Stimulated activated naive B cell treated with anti-CD40 and anti-IgM and Interleukin-4, amounts not matched to agents 10 μg/mL and 1 μg/mL and 100 μg/mL, for 72 hours (primary cell): ENCODE measurements around the gene FRY.
"Not testable (repeated sequence)": the region's sequence is repeated elsewhere in the genome, so short reads cannot be mapped to it uniquely, and the experiment has no call there.

ENCODE experiments used
- ATAC-seq, 2 donors: fragments of 150-1000 bp; cut with Tn5 transposase; replicated peaks; 2 replicates each; pipeline ENCODE4 v1.10.0; 2021; ENCODE audit warnings: moderate library complexity in 1 of 2
- DNase-seq: peaks from one replicate; pipeline ENCODE4 v3.0.0; 2021
- H3K27ac Mint-ChIP-seq: one replicate; pipeline ENCODE4 v1.8.0; 2022; ENCODE audit warnings: mild to moderate bottlenecking, mixed read lengths
- H3K27me3 Mint-ChIP-seq, 2 donors: one replicate each; pipeline ENCODE4 v1.8.0; 2022; ENCODE audit warnings: mixed read lengths in 2 of 2
- H3K36me3 Mint-ChIP-seq, 2 donors: one replicate each; pipeline ENCODE4 v1.8.0; 2022; ENCODE audit warnings: mixed read lengths in 2 of 2, mild to moderate bottlenecking in 1 of 2
- H3K4me1 Mint-ChIP-seq, 2 donors: one replicate each; pipeline ENCODE4 v1.8.0; 2022; ENCODE audit warnings: mixed read lengths in 2 of 2, mild to moderate bottlenecking in 1 of 2
- H3K4me3 Mint-ChIP-seq, 2 donors: one replicate each; pipeline ENCODE4 v1.8.0; 2022; ENCODE audit warnings: mild to moderate bottlenecking in 2 of 2, mixed read lengths in 2 of 2, moderate library complexity in 1 of 2
- H3K9me3 Mint-ChIP-seq, 2 donors: one replicate each; pipeline ENCODE4 v1.8.0; 2022; ENCODE audit warnings: mixed read lengths in 2 of 2, mild to moderate bottlenecking in 1 of 2

The FRY gene

GRCh38 chr13:32031025-32031814, at the start of gene FRY:
TSS of gene FRY (plus strand) at chr13:32031774. CDS start at chr13:32031796, 22 bp downstream.
- Mint-ChIP-seq H3K36me3 (no peaks in the 10 kb centered on the region), H3K27ac (peak within 1 kb of the TSS; percentile 84), H3K27me3 (peaks cover 12 to 18% of the 10 kb centered on the region in 2 donors), H3K9me3 (no peaks in the 10 kb centered on the region), H3K4me1 (peaks cover 8 to 15% of the 10 kb centered on the region in 2 donors), H3K4me3 (peak within 1 kb of the TSS; percentile 88 to 93)
- peak; percentile 37 for DNase-seq
- peak; percentile 86 for ATAC-seq

- Mint-ChIP-seq H3K27me3 (no peaks in the 10 kb centered on the region), H3K9me3 (peaks cover 2 to 4% of the 10 kb centered on the region in 2 donors), H3K36me3 (no peaks in the 10 kb centered on the region), H3K27ac (no peak overlapping the region), H3K4me3 (no peak overlapping the region), H3K4me1 (peaks cover 0 to 8% of the 10 kb centered on the region in 2 donors)
- DNase-seq (no peak), ATAC-seq (no peak)
Observed at GRCh38 chr13:31982124-31982523, 49.5 kb upstream of the FRY start.

GRCh38 chr13:31982540-31982939, 49.0 kb upstream of the FRY start:
- Mint-ChIP-seq H3K27me3 (no peaks in the 10 kb centered on the region), H3K36me3 (no peaks in the 10 kb centered on the region), H3K4me3 (no peak overlapping the region), H3K4me1 (peaks cover 2 to 12% of the 10 kb centered on the region in 2 donors), H3K9me3 (peaks cover 2 to 4% of the 10 kb centered on the region in 2 donors), H3K27ac (no peak overlapping the region)
- peak in 1 of 2 donors; percentile 31 for ATAC-seq
- DNase-seq = no peak

- not testable (repeated sequence) for ATAC-seq, H3K27me3 Mint-ChIP-seq, H3K36me3 Mint-ChIP-seq, H3K9me3 Mint-ChIP-seq, DNase-seq, H3K27ac Mint-ChIP-seq, H3K4me3 Mint-ChIP-seq
- peaks cover 2 to 16% of the 10 kb centered on the region in 2 donors for H3K4me1 Mint-ChIP-seq
Observed at GRCh38 chr13:31983696-31984095, 47.9 kb upstream of the FRY start.

GRCh38 chr13:31984388-31984787, 47.2 kb upstream of the FRY start:
- not testable (repeated sequence) for DNase-seq, H3K36me3 Mint-ChIP-seq

DNA sequence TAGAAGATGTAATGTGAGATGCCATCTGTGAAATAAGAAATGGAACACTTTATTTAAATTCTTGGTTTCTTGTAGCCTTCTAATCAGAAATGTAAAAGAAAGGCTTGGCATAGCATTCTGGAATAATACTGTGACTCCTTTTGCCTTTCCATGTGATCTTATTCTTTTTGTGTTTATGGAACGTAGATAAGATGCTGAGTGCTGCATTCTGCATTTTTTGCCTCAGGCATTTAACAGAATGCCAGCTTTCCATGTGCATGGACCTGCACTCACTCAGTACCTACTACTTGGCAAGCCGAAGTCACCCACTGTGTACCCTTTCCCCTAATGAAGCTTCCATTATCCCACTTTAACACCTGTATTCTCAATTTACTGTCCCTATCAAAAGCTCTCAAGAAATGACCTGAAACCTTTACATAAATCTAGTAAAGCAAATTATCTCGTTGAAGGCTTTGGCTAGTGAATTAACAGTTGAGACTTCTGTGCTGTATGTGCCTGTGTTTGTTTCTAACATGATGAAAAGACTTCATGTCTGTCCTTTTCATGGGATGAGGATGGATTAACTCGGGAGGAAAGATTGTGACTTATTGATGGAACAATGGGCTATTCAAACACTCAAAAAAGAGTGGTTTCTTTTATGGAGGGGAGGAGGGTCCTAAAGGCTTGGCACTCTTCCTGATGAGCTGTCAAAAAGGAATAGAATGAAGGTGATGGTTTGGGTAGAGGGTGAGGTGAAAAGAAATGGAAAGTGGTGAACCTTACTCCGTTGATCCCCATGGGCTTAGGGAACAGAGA, 44.7 kb upstream of the FRY start:
- DNase-seq = no peak
- H3K4me3 Mint-ChIP-seq = no peak overlapping the region
- no peak overlapping the region for H3K27ac Mint-ChIP-seq
- H3K36me3 Mint-ChIP-seq = no peaks in the 10 kb centered on the region
- H3K9me3 Mint-ChIP-seq = peaks cover 2 to 4% of the 10 kb centered on the region in 2 donors
- H3K4me1 Mint-ChIP-seq = peaks cover 2 to 16% of the 10 kb centered on the region in 2 donors
- ATAC-seq = no peak
- H3K27me3 Mint-ChIP-seq = no peaks in the 10 kb centered on the region

More at GRCh38 chr13:31984388-31984787, 47.2 kb upstream of the FRY start:
- not testable (repeated sequence) for H3K27me3 Mint-ChIP-seq, ATAC-seq, H3K27ac Mint-ChIP-seq, H3K4me3 Mint-ChIP-seq, H3K9me3 Mint-ChIP-seq
- peaks cover 2 to 16% of the 10 kb centered on the region in 2 donors for H3K4me1 Mint-ChIP-seq

DNA sequence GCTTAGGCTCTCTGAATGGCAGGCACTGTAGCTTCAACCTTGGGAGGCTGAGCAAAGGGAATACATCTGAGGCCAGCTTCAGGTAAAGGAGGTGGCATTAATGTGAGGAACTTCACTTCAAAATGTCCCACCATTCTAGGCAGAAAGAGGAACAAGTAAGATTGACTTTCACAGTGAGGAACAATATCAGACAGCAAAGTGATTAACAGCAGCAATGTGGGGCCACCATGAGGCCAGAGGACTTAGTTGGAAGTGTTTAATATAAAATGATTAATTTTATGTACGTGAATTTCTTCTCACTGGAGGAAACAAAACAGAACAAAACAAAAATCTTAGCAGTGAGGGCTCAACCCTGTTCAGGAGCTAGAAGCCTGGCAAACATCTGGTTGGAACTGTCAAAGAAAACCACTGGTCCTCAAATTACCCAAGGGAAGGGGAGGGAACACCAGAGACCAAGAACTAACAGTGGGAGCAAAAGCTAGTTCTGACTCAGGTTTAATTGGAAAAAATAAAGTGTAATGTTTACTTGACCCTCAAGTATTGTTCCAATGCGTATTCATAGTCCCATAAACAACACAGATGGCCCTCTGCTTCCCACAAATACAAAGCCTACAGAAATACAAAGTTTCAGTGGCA, 43.9 kb upstream of the FRY start:
- H3K27ac Mint-ChIP-seq = no peak overlapping the region
- DNase-seq (no peak), ATAC-seq (peak; percentile 46 to 81)
- H3K27me3 Mint-ChIP-seq = no peaks in the 10 kb centered on the region
- H3K9me3 Mint-ChIP-seq = peaks cover 2 to 4% of the 10 kb centered on the region in 2 donors
- peaks cover 2 to 16% of the 10 kb centered on the region in 2 donors for H3K4me1 Mint-ChIP-seq
- H3K4me3 Mint-ChIP-seq = no peak overlapping the region
- no peaks in the 10 kb centered on the region for H3K36me3 Mint-ChIP-seq

DNA sequence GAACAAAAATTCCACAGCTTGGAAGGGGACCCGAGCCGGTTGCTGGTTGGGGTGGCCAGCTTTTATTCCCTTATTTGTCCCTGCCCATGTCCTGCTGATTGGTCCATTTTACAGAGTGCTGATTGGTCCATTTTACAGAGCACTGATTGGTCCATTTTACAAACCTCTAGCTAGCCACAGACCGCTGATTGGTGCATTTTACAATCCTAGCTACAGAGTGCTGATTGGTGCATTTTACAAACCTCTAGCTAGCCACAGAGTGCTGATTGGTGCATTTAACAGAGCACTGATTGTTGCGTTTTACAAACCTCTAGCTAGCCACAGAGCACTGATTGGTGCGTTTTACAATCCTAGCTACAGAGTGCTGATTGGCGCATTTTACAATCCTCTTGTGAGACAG, 37.2 kb upstream of the FRY start:
- ATAC-seq, H3K27me3 Mint-ChIP-seq, H3K36me3 Mint-ChIP-seq, H3K4me3 Mint-ChIP-seq, H3K9me3 Mint-ChIP-seq, H3K27ac Mint-ChIP-seq, DNase-seq, H3K4me1 Mint-ChIP-seq: not testable (repeated sequence)

DNA sequence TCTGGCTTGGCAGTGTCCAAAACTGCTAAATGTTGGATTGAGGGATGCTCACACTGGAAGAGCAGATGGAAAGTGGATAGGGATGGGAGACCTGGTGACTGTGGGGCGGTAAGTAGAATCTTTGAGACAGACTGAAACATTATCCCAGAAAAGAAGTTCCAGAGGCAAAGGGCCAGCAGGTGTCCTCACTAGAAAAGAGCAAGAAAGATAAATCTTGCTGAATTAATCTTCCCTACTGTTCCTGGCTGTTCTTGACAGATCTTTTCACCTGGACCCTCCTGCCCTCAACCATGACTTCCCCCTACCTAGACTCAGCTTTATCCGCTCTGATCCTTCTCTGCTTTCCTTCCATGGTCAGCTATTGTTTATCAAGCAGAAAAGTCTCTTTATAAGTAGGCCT, 35.0 kb upstream of the FRY start:
- Mint-ChIP-seq H3K36me3 (no peaks in the 10 kb centered on the region), H3K9me3 (peaks cover 0 to 2% of the 10 kb centered on the region in 2 donors), H3K27ac (peak overlapping the region; percentile 51), H3K27me3 (no peaks in the 10 kb centered on the region), H3K4me3 (no peak overlapping the region), H3K4me1 (no peaks in the 10 kb centered on the region)
- DNase-seq (no peak), ATAC-seq (no peak)

DNA sequence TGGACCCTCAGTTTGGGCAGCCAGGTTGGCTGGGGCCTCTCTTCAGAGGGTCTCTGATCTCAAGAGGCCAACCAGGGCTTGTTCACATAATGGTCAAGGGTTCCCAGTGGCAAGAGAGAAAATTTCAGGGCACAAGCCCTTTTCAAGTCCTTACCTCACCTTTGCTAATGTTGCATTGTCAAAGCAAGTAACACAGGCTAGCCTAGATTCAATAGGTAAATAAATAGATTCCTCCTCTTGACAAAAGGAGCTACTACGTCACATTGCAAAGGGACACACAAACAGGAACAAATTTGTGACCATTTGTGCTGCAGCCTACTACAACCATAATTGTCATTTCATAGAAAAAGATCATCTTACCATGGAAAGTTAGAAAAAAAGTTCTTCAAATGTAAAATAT, 33.9 kb upstream of the FRY start:
- Mint-ChIP-seq H3K4me3 (no peak overlapping the region), H3K9me3 (peaks cover 0 to 2% of the 10 kb centered on the region in 2 donors), H3K36me3 (no peaks in the 10 kb centered on the region), H3K4me1 (no peaks in the 10 kb centered on the region), H3K27ac (no peak overlapping the region), H3K27me3 (no peaks in the 10 kb centered on the region)
- DNase-seq (no peak), ATAC-seq (no peak)

GRCh38 chr13:31998131-31998530, 33.4 kb upstream of the FRY start:
- H3K4me1 Mint-ChIP-seq = no peaks in the 10 kb centered on the region
- H3K4me3 Mint-ChIP-seq = no peak overlapping the region
- DNase-seq (no peak), ATAC-seq (no peak)
- H3K36me3 Mint-ChIP-seq = no peaks in the 10 kb centered on the region
- H3K27me3 Mint-ChIP-seq = no peaks in the 10 kb centered on the region
- peaks cover 0 to 2% of the 10 kb centered on the region in 2 donors for H3K9me3 Mint-ChIP-seq
- H3K27ac Mint-ChIP-seq = no peak overlapping the region

DNA sequence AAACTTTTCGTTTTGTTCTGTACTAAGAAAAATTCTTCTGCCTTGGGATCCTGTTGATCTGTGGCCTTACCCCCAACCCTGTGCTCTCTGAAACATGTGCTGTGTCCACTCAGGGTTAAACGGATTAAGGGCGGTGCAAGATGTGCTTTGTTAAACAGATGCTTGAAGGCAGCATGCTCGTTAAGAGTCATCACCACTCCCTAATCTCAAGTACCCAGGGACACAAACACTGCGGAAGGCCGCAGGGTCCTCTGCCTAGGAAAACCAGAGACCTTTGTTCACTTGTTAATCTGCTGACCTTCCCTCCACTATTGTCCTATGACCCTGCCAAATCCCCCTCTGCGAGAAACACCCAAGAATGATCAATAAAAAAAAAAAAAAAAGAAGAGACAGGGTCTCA, 30.8 kb upstream of the FRY start:
- not testable (repeated sequence) for H3K27ac Mint-ChIP-seq, H3K4me1 Mint-ChIP-seq, H3K4me3 Mint-ChIP-seq, H3K9me3 Mint-ChIP-seq, H3K36me3 Mint-ChIP-seq, H3K27me3 Mint-ChIP-seq, DNase-seq, ATAC-seq

DNA sequence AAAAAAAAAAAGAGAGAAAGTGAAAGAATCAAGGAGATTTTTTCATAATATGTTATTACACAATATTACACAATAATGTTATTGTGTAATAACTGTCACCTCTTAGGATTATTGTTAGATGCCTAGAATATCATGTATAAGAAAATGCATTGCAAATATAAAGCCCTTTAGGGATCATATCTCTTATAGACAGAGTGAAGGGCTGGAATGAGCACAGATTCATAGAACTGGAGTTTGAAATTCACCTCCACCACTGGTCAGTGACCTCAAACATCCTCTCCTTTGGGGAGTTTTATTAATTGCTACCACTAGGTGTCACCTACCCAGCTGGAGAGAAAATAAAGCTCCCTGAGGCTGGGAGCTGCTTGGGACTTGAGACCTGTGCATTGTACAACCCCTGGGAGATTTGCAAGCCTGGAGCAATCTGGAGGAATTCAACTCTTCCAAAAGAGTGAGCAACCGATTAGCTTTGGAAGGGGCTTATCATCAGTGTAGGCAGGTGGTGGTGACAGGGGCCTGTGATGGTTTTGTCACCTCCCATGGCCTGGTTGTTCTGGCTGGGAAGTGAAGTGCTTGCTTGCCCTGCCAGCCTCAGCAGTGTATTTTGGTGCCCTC, 30.3 kb upstream of the FRY start:
- Mint-ChIP-seq H3K27me3 (no peaks in the 10 kb centered on the region), H3K9me3 (no peaks in the 10 kb centered on the region), H3K4me3 (no peak overlapping the region), H3K36me3 (no peaks in the 10 kb centered on the region), H3K4me1 (no peaks in the 10 kb centered on the region), H3K27ac (no peak overlapping the region)
- DNase-seq = no peak
- peak; percentile 82 to 85 for ATAC-seq

GRCh38 chr13:32001769-32002168, 29.8 kb upstream of the FRY start:
- DNase-seq (no peak), ATAC-seq (no peak)
- Mint-ChIP-seq H3K4me3 (no peak overlapping the region), H3K27me3 (no peaks in the 10 kb centered on the region), H3K36me3 (no peaks in the 10 kb centered on the region), H3K4me1 (no peaks in the 10 kb centered on the region), H3K9me3 (no peaks in the 10 kb centered on the region), H3K27ac (no peak overlapping the region)
